Measurements from ENCODE around the gene ACOX3.

ACOX3 gene

GRCh38 chr4:8467016-8467415, 26.5 kb upstream of the ACOX3 start:
- DNase-seq, result no peak

- DNase-seq, result no peak
These were observed 25.4 kb upstream of the ACOX3 start for GRCh38 chr4:8465615-8466611.

GRCh38 chr4:8464381-8464780, 23.9 kb upstream of the ACOX3 start:
- DNase-seq, result no peak

GRCh38 chr4:8463811-8464210, 23.3 kb upstream of the ACOX3 start:
- DNase-seq, result no peak

- no peak for DNase-seq
These were observed 21.1 kb upstream of the ACOX3 start for GRCh38 chr4:8461616-8462015.

- DNase-seq, result no peak
These were observed 20.6 kb upstream of the ACOX3 start for GRCh38 chr4:8461086-8461485.

- DNase-seq, result no peak
These were observed 19.4 kb upstream of the ACOX3 start for GRCh38 chr4:8459867-8460445.

GRCh38 chr4:8457646-8458252, 17.2 kb upstream of the ACOX3 start:
- DNase-seq, result no peak

GRCh38 chr4:8453957-8454356, 13.4 kb upstream of the ACOX3 start:
- no peak for DNase-seq

- DNase-seq, result no peak
These were observed 11.1 kb upstream of the ACOX3 start for GRCh38 chr4:8451440-8452182.

GRCh38 chr4:8446122-8446521, 5.6 kb upstream of the ACOX3 start:
- no peak for DNase-seq

- DNase-seq, result no peak
These were observed 3.3 kb upstream of the ACOX3 start for GRCh38 chr4:8443801-8444200.

- no peak for DNase-seq
These were observed 2.3 kb upstream of the ACOX3 start for GRCh38 chr4:8442596-8443358.

- DNase-seq, result no peak
These were observed 1.1 kb upstream of the ACOX3 start for GRCh38 chr4:8441499-8442091.

- DNase-seq, result no peak
These were observed 520 bp downstream of the ACOX3 start for GRCh38 chr4:8439914-8440491.

GRCh38 chr4:8439168-8439567, 1.4 kb downstream of the ACOX3 start:
- DNase-seq, result no peak

- no peak for DNase-seq
These were observed 1.8 kb downstream of the ACOX3 start for GRCh38 chr4:8438743-8439142.

GRCh38 chr4:8437281-8437680, 3.2 kb downstream of the ACOX3 start:
- no peak for DNase-seq

- peak; percentile 51 for DNase-seq
These were observed 4.8 kb downstream of the ACOX3 start for GRCh38 chr4:8435656-8436121.

- no peak for DNase-seq
These were observed 6.1 kb downstream of the ACOX3 start for GRCh38 chr4:8434251-8435073.

- DNase-seq, result no peak
These were observed 7.4 kb downstream of the ACOX3 start for GRCh38 chr4:8433136-8433535.

Measured in CD4-positive, alpha-beta T cell treated with Interleukin-17A for 1 hour (primary cell).